Keratinocyte (primary cell): ENCODE data around the gene CRYGC. TPM values are rescaled to one million over a fixed set of nuclear protein-coding genes. Genes with fewer than 3 reads are reported as not detected.

Experiments used
- DNase-seq: peaks from one replicate; pipeline ENCODE4 v3.0.0-alpha.2; 2011; ENCODE audit warnings: low read depth, missing footprints, low spot score
- FAIRE-seq: peaks from 2 replicates; lab custom pipeline; 2011; peaks lifted over from hg19 to GRCh38; lab: Jason Lieb, UNC
- H2AFZ ChIP-seq: 2 replicates; pipeline ENCODE4 v1.6.0; 2012; ENCODE audit warnings: low read length, control low read depth, inconsistent platforms; ENCODE audit not compliant: control insufficient read depth
- H3K27ac ChIP-seq: 2 replicates; pipeline ENCODE4 v1.5.1; 2011; ENCODE audit warnings: low read length; ENCODE audit not compliant: control insufficient read depth, insufficient read depth
- H3K27me3 ChIP-seq: 3 replicates; pipeline ENCODE4 v1.6.0; 2011; ENCODE audit warnings: low read length; ENCODE audit not compliant: control insufficient read depth, insufficient read depth; ENCODE audit errors: extremely low read depth
- H3K36me3 ChIP-seq, 2 experiments: 2 replicates in 1 of 2; 3 replicates in 1 of 2; pipeline ENCODE4 v1.5.1; 2011; ENCODE audit warnings: low read length in 2 of 2, mild to moderate bottlenecking in 1 of 2; ENCODE audit not compliant: control insufficient read depth in 2 of 2, insufficient read depth in 2 of 2; ENCODE audit errors: extremely low read depth in 1 of 2
- H3K4me1 ChIP-seq: 3 replicates; pipeline ENCODE4 v1.5.1; 2011; ENCODE audit warnings: low read length; ENCODE audit not compliant: control insufficient read depth, insufficient read depth; ENCODE audit errors: extremely low read depth
- H3K4me2 ChIP-seq: 3 replicates; pipeline ENCODE4 v1.6.0; 2011; ENCODE audit warnings: low read depth, low read length; ENCODE audit not compliant: control insufficient read depth, insufficient read depth; ENCODE audit errors: extremely low read depth
- H3K4me3 ChIP-seq, 3 experiments: fragments of 200-600 bp in 1 of 3; sonication (generic) in 1 of 3; 2 replicates in 2 of 3; 3 replicates in 1 of 3; pipeline ENCODE4 v1.5.1; 2011 to 2016; ENCODE audit warnings: low read length in 3 of 3, mild to moderate bottlenecking in 3 of 3, control low read depth in 2 of 3, inconsistent platforms in 1 of 3, low read depth in 1 of 3, mixed read lengths in 1 of 3, mixed run types in 1 of 3, moderate library complexity in 1 of 3; ENCODE audit not compliant: control insufficient read depth in 2 of 3, insufficient read depth in 2 of 3; ENCODE audit errors: extremely low read depth in 1 of 3
- H3K79me2 ChIP-seq: 2 replicates; pipeline ENCODE4 v1.6.0; 2012; ENCODE audit warnings: low read length; ENCODE audit not compliant: control insufficient read depth, insufficient read depth
- H3K9ac ChIP-seq: 3 replicates; pipeline ENCODE4 v1.6.0; 2011; ENCODE audit warnings: low read length; ENCODE audit not compliant: control insufficient read depth, insufficient read depth; ENCODE audit errors: extremely low read depth
- H3K9me1 ChIP-seq: 3 replicates; pipeline ENCODE4 v1.6.0; 2011; ENCODE audit warnings: low read length; ENCODE audit not compliant: control insufficient read depth, insufficient read depth; ENCODE audit errors: extremely low read depth
- H3K9me3 ChIP-seq: 2 replicates; pipeline ENCODE4 v1.5.1; 2012; ENCODE audit warnings: low read depth, low read length; ENCODE audit not compliant: control insufficient read depth
- H4K20me1 ChIP-seq: 3 replicates; pipeline ENCODE4 v1.6.0; 2011; ENCODE audit warnings: low read length; ENCODE audit not compliant: control insufficient read depth, insufficient read depth; ENCODE audit errors: extremely low read depth
- EZH2 ChIP-seq: IDR thresholded peaks from one replicate; pipeline ENCODE4 v1.6.1; 2012; ENCODE audit warnings: inconsistent platforms, mild to moderate bottlenecking, low read length, moderate library complexity
- dilution Hi-C: fragments of 300-500 bp; cut with MboI; formaldehyde crosslinking; loops from one replicate; pipeline ENCODE4 v1.7.0; 2020; ENCODE audit warnings: low sequenced_read_pairs; ENCODE audit not compliant: extremely low pct_ligation_motif_present
- polyA plus RNA-seq, 5 experiments: library from polyadenylated mRNA; depleted of rRNA in 3 of 5; stranded (reverse) in 3 of 5; stranded (forward) in 1 of 5; unstranded in 1 of 5; fragments of >200 nt; gene quantifications; 1 replicate in 1 of 5; 2 replicates in 3 of 5; 3 replicates in 1 of 5; pipeline versions ENCODE4 v1.2.1 to v1.2.3, GENCODE V29; 2011 to 2012; ENCODE audit warnings: missing spikeins in 2 of 5, low read depth in 1 of 5, low replicate concordance in 1 of 5
- TF ChIP-seq, protein P1 (sequence below), 3 experiments: IDR thresholded peaks in 1 of 3; conservative IDR thresholded peaks in 1 of 3; optimal IDR thresholded peaks in 1 of 3; 2 replicates in 2 of 3; 3 replicates in 1 of 3; pipeline versions ENCODE3 to v1.5.1; 2011; ENCODE audit warnings: low read length in 3 of 3, mild to moderate bottlenecking in 3 of 3, moderate library complexity in 2 of 3, control low read depth in 1 of 3, inconsistent platforms in 1 of 3; ENCODE audit not compliant: insufficient read depth in 2 of 3; ENCODE audit errors: extremely low read depth in 1 of 3

The CRYGC gene
- polyA plus RNA-seq, 1 donor (not counting 4 experiments of a cell fraction or from before 2014, with no cell fraction given), result not detected

- Histone ChIP-seq H3K9me1 (no peaks in the 10 kb centered on the region), H4K20me1 (no peaks in the 10 kb centered on the region), H3K79me2 (no peaks in the 10 kb centered on the region), H3K36me3 (no peaks in the 10 kb centered on the region), H3K4me3 (no peak overlapping the region), H2AFZ (no peak overlapping the region), H3K4me2 (no peak overlapping the region), H3K9me3 (no peaks in the 10 kb centered on the region), H3K4me1 (no peaks in the 10 kb centered on the region), H3K27me3 (peaks cover 8% of the 10 kb centered on the region), H3K27ac (no peak overlapping the region), H3K9ac (no peak overlapping the region)
- FAIRE-seq (no peak), DNase-seq (no peak)
- dilution Hi-C loops, result no loop called here
- TF ChIP-seq, protein P1, sequence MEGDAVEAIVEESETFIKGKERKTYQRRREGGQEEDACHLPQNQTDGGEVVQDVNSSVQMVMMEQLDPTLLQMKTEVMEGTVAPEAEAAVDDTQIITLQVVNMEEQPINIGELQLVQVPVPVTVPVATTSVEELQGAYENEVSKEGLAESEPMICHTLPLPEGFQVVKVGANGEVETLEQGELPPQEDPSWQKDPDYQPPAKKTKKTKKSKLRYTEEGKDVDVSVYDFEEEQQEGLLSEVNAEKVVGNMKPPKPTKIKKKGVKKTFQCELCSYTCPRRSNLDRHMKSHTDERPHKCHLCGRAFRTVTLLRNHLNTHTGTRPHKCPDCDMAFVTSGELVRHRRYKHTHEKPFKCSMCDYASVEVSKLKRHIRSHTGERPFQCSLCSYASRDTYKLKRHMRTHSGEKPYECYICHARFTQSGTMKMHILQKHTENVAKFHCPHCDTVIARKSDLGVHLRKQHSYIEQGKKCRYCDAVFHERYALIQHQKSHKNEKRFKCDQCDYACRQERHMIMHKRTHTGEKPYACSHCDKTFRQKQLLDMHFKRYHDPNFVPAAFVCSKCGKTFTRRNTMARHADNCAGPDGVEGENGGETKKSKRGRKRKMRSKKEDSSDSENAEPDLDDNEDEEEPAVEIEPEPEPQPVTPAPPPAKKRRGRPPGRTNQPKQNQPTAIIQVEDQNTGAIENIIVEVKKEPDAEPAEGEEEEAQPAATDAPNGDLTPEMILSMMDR (optimal IDR thresholded peaks at IDR 0.05 in 1 of 3, IDR thresholded peaks at IDR 0.05 in 1 of 3, conservative IDR thresholded peaks at IDR 0.05 in 1 of 3; ENCODE audit: extremely low read depth in 1 of 3, insufficient read depth in 2 of 3, low read length in 3 of 3), result no peak
- no peak for TF ChIP-seq EZH2
These were observed 35.5 kb upstream of the CRYGC start for GRCh38 chr2:208164951-208165755.

DNA sequence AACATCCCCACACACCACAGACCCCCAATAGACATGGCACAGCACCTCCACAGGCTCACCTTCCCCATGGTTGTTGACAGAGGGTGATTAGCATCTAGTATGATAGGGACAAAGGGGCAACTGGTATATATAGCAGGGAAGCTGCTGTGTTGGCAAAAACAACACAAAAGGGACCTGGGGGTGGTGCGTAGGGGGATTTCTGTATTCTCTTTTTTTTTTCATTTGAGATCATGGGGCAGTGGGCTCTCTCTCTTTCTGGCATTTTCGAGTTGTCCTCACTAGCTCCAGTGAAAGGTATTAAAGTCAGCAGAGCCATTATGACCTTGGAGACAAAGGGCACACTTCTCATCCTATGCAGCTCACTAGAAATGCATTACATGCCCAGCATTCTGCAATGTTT, 33.9 kb upstream of the CRYGC start, which contains the start of gene CRYGA:
Gene CRYGA, minus strand, starts transcription at position 101 of the 400 bp plus-strand sequence. Its CDS starts 33 bp downstream, at position 68.
- FAIRE-seq, result no peak
- H3K9me1 ChIP-seq, result no peaks in the 10 kb centered on the region
- dilution Hi-C loops, result no loop called here

More for the DNA sequence above, 33.9 kb upstream of the CRYGC start, which contains the start of gene CRYGA:
- Histone ChIP-seq H3K4me1 (no peaks in the 10 kb centered on the region), H2AFZ (no peak within 1 kb of the TSS), H3K27me3 (peaks cover 8% of the 10 kb centered on the region), H3K9ac (no peak within 1 kb of the TSS), H3K27ac (no peak within 1 kb of the TSS), H4K20me1 (no peaks in the 10 kb centered on the region), H3K36me3 (no peaks in the 10 kb centered on the region), H3K4me3 (no peak within 1 kb of the TSS), H3K79me2 (no peaks in the 10 kb centered on the region), H3K9me3 (no peaks in the 10 kb centered on the region), H3K4me2 (no peak within 1 kb of the TSS)
- DNase-seq, result no peak
- TF ChIP-seq EZH2, result no peak
- TF ChIP-seq, protein P1 (optimal IDR thresholded peaks at IDR 0.05 in 1 of 3, IDR thresholded peaks at IDR 0.05 in 1 of 3, conservative IDR thresholded peaks at IDR 0.05 in 1 of 3; ENCODE audit: extremely low read depth in 1 of 3, insufficient read depth in 2 of 3, low read length in 3 of 3), result no peak
